Glomerular visceral epithelial cell (primary cell): Measurements from ENCODE around the gene CYB5R2.
A peak's percentile ranks its signal among the peaks of the same experiment; 100 is the strongest.

Experiments used
- DNase-seq: peaks from one replicate; pipeline ENCODE4 v3.0.0-alpha.2; 2016; ENCODE audit errors: extremely low spot score

Gene CYB5R2

DNA sequence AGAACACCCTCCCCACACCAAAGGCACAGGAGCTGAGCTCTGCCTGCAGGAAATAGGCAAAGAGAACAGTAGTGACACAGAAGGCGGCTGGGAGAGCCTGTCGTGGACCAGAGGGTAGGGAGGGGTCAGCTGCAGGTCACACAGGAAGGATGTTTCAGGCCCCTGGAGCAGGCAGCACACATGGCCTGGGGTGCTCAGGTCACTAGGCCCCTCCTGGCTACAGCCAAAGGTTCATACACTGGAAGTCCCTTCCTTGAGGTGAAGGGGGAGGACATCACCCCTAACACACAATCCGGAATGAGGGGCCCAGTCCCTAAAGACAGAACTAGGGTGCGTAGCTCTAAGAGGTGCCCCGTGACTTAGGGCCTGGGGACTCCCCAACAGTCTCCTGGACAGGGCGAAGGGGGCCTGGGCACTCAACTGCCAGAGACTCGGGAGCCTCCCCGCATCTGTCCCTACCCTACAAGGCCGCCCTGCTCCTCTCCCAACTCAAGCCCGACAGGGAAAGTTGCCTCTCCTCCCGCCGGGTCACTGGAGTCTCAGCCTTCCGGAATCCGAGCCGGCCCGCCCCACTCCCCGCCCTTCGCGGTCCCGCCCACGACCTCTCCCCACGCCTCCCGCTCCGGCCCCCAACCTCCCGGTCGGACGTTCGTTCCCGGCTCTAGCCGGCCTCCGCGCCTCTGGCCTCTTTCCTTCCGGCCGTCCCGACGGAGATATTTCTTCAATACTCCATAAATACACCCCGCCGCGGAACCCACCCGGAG is at the start of gene CYB5R2:
Gene CYB5R2, minus strand, starts transcription at position 541 of the 764 bp plus-strand sequence. CDS start 675 bp downstream, outside the sequence.
- DNase-seq: no peak

DNA sequence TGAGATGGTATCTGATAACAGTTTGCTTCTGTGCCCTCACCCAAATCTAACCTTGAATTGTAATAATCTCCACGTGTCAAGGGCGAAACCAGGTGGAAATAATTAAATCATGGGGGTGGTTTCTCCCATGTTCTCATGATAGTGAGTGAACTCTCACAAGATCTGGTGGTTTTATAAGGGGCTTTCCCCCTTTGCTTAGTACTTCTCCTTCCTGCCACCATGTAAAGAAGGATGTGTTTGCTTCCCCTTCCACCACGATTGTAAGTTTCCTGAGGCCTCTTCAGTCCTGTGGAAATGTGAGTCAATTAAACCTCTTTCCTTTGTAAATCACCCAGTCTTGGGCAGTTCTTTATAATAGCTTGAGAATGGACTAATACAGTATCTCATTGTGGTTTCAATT is 41.5 kb upstream of the CYB5R2 start:
- no peak for DNase-seq

DNA sequence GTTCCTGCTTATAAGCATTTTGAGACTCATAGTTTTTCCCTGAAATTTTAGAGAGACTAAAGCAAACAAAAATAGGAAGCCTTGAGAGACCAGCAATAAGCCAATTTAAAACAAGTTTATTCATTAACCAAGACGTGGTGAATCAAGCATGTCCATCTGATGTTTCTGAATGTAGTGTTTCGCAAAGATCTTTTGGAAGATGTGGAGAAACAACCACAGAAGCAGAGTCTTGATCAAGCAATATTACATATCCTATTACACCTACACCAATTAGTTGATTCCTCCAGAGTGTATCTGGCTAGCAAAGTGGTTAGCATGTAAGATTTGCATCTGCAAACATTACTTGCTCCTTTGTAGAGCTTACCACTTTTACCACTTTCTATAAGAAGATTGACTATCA is 33.1 kb upstream of the CYB5R2 start, which contains the start of gene OVCH2:
Gene OVCH2, minus strand, starts transcription at position 101 of the 400 bp plus-strand sequence. Its CDS starts 83 bp downstream, at position 18.
- DNase-seq: no peak

DNA sequence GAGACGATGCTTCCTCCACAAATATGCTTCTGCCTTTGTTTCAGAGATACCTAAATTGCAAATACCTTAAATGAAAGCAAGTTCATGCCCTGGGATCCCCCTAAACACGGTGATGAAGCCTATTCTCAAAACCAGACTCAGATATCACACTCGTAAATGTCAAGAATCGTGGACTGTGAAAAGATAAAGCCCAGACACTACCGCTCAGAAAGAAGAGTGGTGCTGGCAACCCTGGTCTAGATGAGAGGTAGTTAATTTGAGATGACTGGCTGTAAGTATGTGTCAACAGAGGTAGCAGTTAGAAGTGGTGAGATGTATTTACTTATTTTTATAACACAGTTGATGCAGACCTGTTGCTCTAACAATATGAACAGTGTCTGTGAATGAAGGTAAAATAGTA is 30.4 kb upstream of the CYB5R2 start:
- DNase-seq: no peak

DNA sequence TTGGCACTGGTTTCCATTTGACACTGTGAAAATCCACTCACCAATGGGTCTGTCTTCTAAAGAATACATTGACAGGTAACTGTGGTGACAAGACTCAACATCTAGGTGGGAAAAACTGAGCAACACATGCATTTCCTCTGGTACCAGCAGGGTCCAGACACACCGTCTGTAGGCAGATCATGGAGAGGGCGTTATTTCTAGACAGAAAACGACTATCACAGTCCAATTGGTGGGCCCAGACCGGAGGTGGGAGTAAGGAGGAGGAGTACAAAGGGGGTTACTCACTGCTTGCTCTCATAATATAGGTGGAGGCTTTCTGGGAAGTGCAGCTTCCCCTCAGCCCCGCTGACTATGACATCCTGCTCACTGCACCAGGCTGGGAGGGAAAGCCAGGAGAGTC is 23.1 kb upstream of the CYB5R2 start:
- no peak for DNase-seq

DNA sequence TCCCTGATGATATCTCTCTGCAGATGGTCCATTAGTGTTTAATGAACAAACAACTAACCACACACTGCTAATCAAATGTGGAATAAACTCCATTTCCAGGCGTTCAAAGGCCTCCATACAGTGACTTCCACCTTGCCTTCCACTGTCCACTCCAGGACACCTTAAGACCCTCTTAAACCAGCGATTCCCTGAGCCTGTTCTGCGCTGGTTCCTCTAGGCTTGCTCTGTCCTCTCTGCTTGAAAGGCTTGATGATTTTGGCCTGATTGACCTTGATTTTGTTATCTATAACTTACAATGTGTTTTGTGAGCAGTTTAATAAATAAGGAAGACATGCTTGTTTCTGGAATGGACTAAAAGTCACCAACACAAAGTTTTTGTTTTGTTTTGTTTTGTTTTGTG is 20.9 kb upstream of the CYB5R2 start:
- no peak for DNase-seq

DNA sequence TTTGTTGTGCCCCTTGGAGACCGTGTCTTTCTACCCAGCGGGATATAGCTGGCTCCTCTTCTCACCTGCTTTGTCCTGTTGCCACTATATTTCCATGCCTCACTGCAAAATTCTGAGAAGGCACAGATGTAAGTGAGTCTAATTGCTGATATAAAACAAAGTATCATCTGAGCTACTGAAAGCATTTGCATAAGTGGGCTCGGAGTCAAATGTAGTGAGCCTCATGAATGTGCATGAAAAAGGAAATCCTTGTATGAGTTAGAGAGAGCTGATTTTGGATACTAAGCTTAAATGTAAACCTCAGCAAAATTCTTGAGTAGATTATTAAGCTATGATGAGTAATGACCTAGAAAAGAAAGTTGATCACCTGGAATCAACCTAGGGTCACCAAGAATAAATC is 19.1 kb upstream of the CYB5R2 start:
- no peak for DNase-seq

DNA sequence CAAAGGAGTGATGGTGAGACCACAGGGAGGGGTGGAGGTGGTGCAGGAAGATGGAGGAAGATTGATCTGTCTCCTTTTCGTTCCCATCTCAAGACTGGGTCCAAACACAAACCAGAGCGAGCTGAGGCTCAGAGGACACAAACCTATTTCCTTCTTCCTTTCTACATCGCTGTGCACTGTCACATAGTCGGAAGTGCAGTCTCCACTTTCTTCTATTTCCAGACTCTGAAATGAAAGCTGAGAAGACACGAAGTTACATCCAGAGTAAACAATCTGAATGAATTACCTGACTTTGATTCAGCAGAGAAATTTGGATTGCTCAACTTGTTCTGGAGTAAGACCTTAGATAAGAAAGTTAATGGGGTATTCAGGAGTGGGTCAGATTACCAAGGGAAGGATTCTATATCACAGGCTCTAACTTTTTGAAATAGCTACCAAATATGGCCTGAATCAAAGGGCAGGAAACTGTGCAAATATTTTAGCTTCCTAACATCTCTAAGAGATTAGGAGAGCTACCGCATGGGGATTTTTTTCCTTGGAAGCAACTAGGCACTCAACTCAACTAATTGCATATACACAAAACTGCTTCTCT is 18.6 kb upstream of the CYB5R2 start:
- DNase-seq: no peak

DNA sequence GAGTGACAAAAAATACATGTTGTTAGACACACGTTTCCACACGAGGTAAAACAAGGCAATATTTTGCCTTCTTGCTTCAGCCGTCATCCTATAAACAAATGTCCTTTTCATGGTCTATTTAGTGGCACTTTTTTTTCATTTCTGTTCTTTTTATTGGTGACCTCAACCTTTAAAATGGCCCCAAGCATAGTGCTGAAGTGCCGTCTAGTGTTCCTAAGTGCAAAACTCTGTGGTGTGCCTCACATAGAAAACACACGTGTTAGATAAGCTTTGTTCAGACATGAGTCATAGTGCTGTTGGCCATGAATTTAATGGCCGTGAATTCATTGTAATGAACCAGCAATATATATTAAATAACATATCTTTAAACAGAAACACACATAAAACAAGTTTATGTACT is 17.3 kb upstream of the CYB5R2 start:
- DNase-seq: no peak

DNA sequence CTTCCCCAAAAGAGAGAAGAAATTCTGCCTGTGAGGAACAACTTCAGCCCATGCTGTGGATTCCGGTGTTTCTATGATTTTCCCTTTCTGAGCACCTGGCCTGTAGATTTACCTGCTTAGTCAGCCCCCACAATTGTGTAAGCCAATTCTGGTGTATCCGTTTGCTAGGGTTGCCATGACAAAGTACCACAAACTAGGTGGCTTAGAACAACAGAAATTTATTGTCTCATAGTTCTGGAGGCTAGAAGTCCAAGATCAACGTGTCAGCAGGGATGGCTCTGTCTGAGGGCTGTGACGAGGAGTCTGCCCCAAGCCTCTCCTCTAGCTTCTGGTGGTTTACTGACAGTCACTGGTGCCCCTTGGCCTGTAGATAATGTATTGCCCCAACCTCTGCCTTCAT is 15.9 kb upstream of the CYB5R2 start:
- no peak for DNase-seq

DNA sequence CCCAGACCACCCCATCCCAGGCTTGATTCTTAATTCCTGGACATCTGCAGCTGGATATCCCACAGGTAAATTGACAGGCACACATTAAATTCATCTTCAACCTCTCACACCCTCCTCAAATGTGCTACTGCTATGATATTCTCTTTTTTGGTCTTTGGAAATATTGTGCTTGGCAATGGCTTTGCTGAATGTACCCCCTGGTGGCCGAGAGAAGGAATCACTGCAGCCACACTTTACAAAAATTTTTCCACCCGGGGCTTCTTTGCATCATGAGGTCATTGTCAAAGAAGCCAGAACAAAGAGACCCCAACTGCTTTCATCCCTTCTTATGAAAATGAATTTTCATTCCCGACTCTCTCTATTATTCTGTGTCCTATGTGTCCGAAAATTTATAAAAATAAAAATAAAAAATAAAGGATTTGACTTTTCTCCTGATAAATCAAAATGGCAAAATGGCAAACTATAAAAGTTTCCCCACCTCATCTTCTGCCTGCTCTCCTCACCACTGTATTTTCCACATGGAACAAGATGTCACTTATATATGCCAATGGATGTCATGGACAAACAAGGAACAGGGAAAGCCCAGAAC is 15.0 kb upstream of the CYB5R2 start:
- DNase-seq: peak; percentile 9

DNA sequence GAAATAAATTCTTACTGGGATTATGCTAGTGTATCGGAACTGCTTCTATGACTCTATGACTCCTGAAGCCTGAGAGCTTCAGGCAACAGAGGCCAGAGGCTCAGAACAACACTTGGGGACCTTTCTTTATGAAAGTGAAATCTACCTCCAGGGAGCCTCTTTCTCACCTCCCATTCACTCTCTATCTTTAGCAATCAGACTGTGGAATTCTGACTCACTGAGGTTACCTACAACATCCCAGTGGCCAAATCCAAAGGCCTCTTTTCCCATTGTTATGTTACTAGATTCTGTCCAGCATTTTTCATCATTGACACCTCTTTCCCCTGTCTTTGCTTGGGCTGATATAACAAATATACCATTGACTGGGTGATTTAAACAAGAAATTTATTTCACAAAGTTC is 14.1 kb upstream of the CYB5R2 start:
- DNase-seq: no peak

DNA sequence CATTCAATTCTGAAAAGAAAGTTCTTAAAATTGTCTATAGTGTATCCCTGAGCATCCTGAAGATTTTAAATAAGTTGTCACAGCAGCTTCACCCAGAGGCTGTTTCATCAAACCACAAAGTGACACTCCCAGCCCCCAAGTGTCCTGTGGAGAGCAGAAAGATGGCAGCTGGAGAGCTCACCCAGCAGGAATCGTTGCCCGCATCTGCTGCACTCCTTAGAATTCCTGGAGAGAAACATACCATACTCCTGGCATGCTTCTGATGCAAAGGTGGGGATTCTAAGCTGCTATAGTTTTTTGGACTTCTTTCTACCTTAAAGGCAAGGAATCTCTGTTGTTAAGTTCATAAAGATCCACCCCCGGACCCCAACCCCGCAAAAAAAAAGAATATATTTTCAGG is 13.5 kb upstream of the CYB5R2 start:
- no peak for DNase-seq

DNA sequence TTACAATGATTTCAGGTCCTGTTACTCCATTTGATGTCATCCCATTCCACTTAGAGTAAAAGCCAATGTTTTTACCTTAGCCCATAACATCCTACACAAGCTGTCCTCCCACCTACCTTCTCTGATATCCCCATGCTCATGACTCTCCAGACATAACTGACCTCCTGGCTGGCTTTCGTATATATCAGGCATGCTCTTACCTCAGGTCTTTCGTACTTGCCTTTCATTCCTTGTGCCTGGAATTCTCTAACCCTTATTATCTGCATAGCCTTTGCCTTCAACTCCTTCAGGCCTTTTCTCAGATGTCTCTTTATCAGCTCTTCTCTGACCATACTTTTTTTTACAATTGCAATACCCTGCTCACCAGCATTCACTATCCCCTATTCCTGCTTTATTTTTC is 10.3 kb upstream of the CYB5R2 start:
- DNase-seq: no peak

DNA sequence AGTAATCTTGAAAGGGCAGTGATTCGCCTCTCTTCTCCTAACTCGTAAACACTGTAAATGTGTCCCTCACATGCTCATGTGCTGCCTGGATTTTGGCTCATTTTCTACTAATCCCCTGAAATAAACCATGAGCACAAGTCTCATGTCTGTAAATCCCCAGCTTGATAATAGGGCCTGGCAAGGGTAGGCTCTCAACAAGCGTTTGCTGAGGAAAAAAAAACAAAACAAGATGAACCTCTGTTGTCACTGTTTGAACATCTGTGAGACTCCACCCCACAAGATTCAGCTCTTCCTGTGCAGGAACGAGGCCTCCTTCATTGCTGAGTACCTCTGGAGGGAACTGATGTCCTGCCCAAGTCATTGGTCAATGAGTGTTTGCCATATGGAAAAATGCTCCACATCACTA is 4.5 kb upstream of the CYB5R2 start:
- DNase-seq: no peak

DNA sequence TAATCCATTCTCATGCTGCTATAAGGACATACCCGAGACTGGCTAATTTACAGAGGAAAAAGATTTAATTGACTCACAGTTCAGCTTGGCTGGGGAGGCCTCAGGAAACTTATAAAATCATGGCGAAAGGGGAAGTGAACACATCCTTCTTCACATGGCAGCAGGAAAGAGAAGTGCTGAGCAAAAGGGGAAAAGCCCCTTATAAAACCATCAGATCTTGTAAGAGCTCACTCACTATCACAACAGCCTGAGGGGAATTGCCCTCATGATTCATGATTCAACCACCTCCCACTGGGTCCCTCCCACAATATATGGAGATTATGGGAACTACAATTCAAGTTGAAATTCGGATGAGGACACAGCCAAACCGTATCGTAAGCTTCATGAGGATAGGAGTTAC is 3.8 kb upstream of the CYB5R2 start:
- DNase-seq: no peak

DNA sequence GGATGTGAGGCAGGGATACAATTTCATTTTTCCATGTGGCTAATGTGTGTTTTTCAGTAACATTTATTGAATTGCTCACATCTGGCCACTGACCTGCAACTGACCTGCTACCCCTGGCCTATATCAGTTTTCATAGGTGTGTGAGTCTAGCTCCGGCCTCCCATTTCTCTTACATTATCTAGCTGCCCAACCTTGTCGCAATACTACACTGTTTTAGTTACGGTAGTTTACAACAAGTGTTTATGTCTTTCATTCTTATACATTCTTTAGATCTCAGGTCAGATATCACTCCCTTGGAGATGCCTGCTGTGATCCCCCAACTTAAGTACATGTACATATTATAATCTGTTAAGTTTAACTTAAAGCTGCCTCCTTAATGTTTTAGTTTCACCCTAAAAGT is 2.3 kb upstream of the CYB5R2 start:
- DNase-seq: no peak

DNA sequence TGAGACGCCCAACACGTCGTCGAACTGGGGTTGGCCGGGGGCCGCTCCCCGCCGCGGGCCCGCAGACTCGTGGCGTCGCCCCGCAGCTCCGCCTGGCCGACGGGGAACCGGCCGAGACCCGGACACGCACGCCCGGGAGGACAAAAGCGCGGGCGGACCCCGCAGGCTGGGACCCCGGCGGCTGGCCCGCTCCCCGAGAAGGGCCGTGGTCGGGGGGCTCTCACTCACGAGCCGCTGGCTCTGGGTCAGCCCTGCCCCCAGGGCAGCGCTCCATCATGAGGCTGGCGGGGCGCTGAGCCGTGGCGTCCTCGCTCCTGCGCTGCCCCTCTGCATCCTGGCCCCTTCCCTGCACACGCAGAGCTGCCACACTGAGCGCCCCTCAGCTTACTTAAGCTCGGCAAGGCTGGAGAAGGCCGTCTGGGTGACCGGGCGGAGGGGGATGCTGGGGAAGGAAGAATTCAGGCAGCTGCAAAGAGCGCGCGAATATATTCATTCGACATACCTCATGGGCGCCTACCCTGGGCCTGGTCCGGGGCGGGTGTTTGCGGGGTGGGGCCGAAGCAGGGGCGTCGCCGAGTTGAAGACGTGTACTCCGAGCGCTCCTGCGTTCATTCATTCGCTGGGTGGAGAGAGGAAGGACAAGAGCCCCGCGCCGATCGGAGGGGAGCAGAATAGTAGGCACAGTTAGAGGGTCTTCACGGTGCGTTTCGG is 579 bp upstream of the CYB5R2 start:
- no peak for DNase-seq

DNA sequence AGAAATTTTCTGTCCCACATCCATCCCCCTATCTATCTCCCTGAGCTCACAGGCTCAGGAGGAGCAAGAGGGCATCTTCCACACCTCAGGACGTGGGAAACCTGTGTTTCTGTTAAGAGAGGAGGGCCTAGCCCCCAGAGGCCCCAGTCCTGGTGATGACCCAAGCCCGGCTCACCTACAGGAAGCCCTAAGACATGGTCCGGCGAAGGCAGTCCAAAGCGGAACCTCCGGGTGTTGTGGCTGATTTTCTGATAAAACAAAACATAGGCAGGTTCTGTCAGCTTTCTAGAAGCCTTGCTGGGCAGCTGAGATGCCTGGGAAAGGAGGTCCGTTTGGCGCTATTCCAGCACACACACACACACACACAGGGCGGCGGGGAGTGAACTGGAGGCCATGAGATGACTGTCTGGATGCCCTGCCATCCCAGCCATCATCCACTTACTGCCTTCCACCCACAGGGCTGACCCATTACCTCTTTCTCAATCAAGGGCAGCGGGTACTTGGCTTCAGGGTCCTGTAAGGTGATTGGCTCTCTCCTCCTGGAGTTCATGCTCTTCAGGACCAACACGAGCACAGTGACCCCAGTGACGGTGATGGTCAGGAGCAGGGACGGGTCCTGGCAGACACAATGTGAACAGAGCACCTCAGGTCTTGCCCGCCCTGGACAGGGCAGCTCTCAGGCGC is 882 bp downstream of the CYB5R2 start:
- DNase-seq: no peak

DNA sequence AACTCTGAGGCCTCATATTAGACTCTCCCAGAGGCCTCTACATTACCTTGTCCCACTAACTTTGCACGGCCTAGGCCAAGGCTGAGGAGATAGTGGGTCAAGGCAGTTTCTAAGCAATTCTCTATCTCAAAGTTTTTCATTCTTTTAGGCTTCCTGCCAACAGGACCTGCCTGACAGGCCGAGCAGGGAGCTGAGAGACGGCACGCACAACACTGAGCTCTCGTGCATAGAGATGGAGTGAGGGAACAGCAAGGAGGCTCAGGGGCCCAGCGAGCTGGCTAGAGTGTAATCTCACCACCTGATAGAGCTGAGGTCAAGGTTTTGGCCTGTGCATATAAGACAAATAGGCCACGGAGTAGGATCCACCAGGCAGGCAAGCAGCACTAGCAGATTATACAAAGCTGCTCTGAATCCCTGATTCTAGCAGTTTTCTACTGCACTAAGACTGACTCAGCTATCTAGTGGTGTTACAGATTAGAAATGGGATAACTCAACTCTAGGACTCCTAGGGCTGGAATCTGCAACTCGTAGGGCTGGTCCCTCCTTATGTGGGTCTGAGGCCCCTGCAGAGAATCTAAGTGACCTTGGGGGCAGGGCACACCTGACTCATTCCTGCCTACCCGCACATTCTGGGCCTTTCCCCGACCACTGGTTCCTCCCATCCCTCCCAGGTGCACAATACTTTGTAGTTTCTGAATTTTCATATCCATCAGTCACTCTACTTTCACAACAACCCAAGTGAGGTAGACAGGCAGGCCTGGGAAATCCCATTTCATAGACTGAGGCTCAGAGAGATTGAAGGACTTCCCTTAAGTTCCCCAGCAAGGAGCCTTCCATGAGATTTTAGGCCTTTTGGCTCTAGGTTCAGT is 1.7 kb downstream of the CYB5R2 start:
- no peak for DNase-seq

DNA sequence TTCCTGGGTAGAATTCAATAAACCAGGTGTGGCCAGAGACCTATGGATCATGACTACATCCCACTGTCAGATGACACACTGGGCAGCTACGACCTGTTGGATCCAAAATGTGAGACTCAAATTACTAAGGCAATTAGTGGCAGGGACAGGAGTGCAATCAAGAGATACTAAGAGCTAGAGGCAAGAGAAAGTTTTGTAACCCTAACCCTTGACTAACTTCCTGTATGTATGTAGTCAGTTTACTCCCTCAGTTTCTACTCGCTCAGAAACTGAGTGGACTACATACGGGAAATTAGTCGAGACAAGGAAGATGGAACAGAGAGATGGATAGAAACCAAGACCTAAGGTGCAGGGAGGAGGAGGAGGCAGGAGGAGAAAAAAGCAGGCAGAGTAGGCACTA is 2.7 kb downstream of the CYB5R2 start:
- DNase-seq: no peak
